ENCODE measurements around the gene RIPK1. TPM values are rescaled to one million over a fixed set of nuclear protein-coding genes. Genes with fewer than 3 reads are reported as not detected.

The RIPK1 gene
- total and polyA plus RNA-seq, 10 of the 15 experiments (the other 5 are each of a cell fraction or from before 2014, with no cell fraction given), result 1.6 to 11.2 (median 6.3) TPM

DNA sequence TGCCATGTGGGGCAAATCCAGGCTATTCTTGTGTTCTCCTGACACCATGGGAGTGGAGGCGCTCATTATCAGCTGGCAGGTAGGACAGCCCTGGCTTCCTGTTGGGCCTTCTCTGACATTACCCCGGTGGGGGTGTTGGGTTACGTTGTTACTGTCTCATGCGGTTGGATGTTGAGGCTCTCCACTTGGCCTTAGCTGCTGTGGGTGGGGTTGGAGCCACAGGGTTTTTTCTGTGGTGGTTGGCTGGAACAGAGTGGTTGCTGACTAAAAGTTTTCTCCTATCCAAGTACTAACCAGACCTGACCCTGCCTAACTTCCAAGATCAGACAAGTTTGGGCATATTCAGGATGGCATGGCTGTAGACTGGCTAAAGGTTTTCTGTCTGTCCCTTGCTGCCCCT is 20.2 kb downstream of the RIPK1 start:
- RAD21 ChIA-PET (ENCODE audit: unreplicated experiment), result no interaction called here
- H4K20me1 ChIP-seq (ENCODE audit: control insufficient read depth, insufficient read depth), result no peaks in the 10 kb centered on the region
- CTCF ChIA-PET, result no interaction called here
- SMC1A ChIA-PET (ENCODE audit: uncharacterized antibody, unreplicated experiment), result no interaction called here
- H3K79me2 ChIP-seq (ENCODE audit: control insufficient read depth, insufficient read depth, low read length), result no peaks in the 10 kb centered on the region
- H3K9ac ChIP-seq (ENCODE audit: control insufficient read depth, insufficient read depth, low read length), result no peak overlapping the region
- TF ChIP-seq RELA (IDR thresholded peaks at IDR 0.05; ENCODE audit: borderline replicate concordance, partially characterized antibody) (no peak), POLR2AphosphoS2 (IDR thresholded peaks at IDR 0.05; ENCODE audit: low read depth, low read length) (no peak)
- TF ChIP-seq, protein P1, sequence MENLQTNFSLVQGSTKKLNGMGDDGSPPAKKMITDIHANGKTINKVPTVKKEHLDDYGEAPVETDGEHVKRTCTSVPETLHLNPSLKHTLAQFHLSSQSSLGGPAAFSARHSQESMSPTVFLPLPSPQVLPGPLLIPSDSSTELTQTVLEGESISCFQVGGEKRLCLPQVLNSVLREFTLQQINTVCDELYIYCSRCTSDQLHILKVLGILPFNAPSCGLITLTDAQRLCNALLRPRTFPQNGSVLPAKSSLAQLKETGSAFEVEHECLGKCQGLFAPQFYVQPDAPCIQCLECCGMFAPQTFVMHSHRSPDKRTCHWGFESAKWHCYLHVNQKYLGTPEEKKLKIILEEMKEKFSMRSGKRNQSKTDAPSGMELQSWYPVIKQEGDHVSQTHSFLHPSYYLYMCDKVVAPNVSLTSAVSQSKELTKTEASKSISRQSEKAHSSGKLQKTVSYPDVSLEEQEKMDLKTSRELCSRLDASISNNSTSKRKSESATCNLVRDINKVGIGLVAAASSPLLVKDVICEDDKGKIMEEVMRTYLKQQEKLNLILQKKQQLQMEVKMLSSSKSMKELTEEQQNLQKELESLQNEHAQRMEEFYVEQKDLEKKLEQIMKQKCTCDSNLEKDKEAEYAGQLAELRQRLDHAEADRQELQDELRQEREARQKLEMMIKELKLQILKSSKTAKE (IDR thresholded peaks at IDR 0.05; ENCODE audit: low read depth, poor library complexity, severe bottlenecking), result no peak
- in situ Hi-C loops (cut with MboI) (no loop called here), intact Hi-C loops (cut with micrococcal nuclease; ENCODE audit: unreplicated experiment) (no loop called here)
- H3K9me3 ChIP-seq (replicated peaks; ENCODE audit: control insufficient read depth, insufficient read depth, low read length), result no peaks in the 10 kb centered on the region
- DNase-seq (ENCODE audit: low read depth, low spot score) (no peak), FAIRE-seq (no peak), ATAC-seq (no peak)
- no peak overlapping the region for H3K4me2 ChIP-seq (ENCODE audit: control insufficient read depth, insufficient read depth)
- POLR2A ChIA-PET, result no interaction called here
- WGBS (ENCODE audit: insufficient coverage, insufficient replicate concordance, low lambda C conversion rate, missing lambda C conversion rate), result over 99% methylated on average over 4 of the region's 4 CpGs
- no peak overlapping the region for H3K27ac ChIP-seq (ENCODE audit: control insufficient read depth, insufficient read depth)
- no peaks in the 10 kb centered on the region for H3K4me1 ChIP-seq (ENCODE audit: control insufficient read depth, insufficient read depth, low read length)
- no peak overlapping the region for H3K4me3 ChIP-seq
- H3K27me3 ChIP-seq (replicated peaks in 1 of 2; ENCODE audit: control insufficient read depth in 2 of 2, insufficient read depth in 2 of 2, low read length in 1 of 2), result no peaks in the 10 kb centered on the region
- no TSS peak for BruUV-seq (replicated peaks)
- peaks cover 0 to 2% of the 10 kb centered on the region in 2 experiments; a peak in 3 of 4 replicates for H3K36me3 ChIP-seq (ENCODE audit: control insufficient read depth in 2 of 2, insufficient read depth in 2 of 2, low read length in 1 of 2)
- no peak overlapping the region for H2AFZ ChIP-seq (ENCODE audit: control insufficient read depth, low read depth, low read length)

DNA sequence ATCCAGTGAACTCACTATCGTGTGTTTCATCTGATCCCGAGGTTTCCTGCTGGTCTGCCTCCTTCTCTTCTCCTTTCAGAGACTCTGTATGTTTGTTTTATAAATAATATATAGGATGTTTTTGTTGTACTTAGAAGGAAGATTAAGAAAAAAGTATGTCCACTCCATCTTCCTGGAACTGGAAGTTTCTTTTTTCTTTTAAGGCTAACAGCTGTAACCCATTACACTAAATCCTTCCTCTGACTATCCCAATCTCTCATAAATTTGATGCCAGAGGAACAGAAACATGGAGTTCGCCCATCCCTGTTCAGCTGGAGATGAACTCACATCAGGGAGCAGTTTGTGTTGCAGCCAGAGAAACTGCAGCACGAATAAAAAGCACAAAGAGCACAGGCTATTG is 20.7 kb downstream of the RIPK1 start:
- ChIA-PET POLR2A (no interaction called here), RAD21 (ENCODE audit: unreplicated experiment) (no interaction called here), CTCF (interaction anchor here (0.7 to 0.9 kb wide), 2 partner anchors 10 to 162 kb away, joined by 3 to 4 read pairs; no protein-coding TSS in a partner anchor), SMC1A (ENCODE audit: uncharacterized antibody, unreplicated experiment) (no interaction called here)
- intact Hi-C loops (cut with micrococcal nuclease; ENCODE audit: unreplicated experiment) (no loop called here), in situ Hi-C loops (cut with MboI) (no loop called here)
- Histone ChIP-seq H3K4me3 (no peak overlapping the region), H3K36me3 (ENCODE audit: control insufficient read depth in 2 of 2, insufficient read depth in 2 of 2, low read length in 1 of 2) (peaks cover 0 to 2% of the 10 kb centered on the region in 2 experiments; a peak in 3 of 4 replicates), H3K4me2 (ENCODE audit: control insufficient read depth, insufficient read depth) (no peak overlapping the region), H2AFZ (ENCODE audit: control insufficient read depth, low read depth, low read length) (no peak overlapping the region), H3K27me3 (replicated peaks in 1 of 2; ENCODE audit: control insufficient read depth in 2 of 2, insufficient read depth in 2 of 2, low read length in 1 of 2) (no peaks in the 10 kb centered on the region), H3K79me2 (ENCODE audit: control insufficient read depth, insufficient read depth, low read length) (no peaks in the 10 kb centered on the region), H3K9me3 (replicated peaks; ENCODE audit: control insufficient read depth, insufficient read depth, low read length) (no peaks in the 10 kb centered on the region), H3K27ac (ENCODE audit: control insufficient read depth, insufficient read depth) (no peak overlapping the region), H4K20me1 (ENCODE audit: control insufficient read depth, insufficient read depth) (no peaks in the 10 kb centered on the region), H3K9ac (ENCODE audit: control insufficient read depth, insufficient read depth, low read length) (no peak overlapping the region), H3K4me1 (ENCODE audit: control insufficient read depth, insufficient read depth, low read length) (no peaks in the 10 kb centered on the region)
- WGBS (ENCODE audit: insufficient coverage, insufficient replicate concordance, low lambda C conversion rate, missing lambda C conversion rate), result 84% methylated on average over 4 of the region's 4 CpGs
- ATAC-seq (no peak), DNase-seq (ENCODE audit: low read depth, low spot score) (no peak), FAIRE-seq (no peak)
- BruUV-seq (replicated peaks), result no TSS peak
- no peak for TF ChIP-seq PAX5 (IDR thresholded peaks at IDR 0.05; ENCODE audit: borderline replicate concordance, low read depth, low read length)
- TF ChIP-seq ZSCAN29 (IDR thresholded peaks at IDR 0.05), result no peak
- TF ChIP-seq SMAD5 (IDR thresholded peaks at IDR 0.05; ENCODE audit: low read depth), result no peak
- TF ChIP-seq RBBP5 (conservative IDR thresholded peaks at IDR 0.05), result no peak
- TF ChIP-seq, protein P2, sequence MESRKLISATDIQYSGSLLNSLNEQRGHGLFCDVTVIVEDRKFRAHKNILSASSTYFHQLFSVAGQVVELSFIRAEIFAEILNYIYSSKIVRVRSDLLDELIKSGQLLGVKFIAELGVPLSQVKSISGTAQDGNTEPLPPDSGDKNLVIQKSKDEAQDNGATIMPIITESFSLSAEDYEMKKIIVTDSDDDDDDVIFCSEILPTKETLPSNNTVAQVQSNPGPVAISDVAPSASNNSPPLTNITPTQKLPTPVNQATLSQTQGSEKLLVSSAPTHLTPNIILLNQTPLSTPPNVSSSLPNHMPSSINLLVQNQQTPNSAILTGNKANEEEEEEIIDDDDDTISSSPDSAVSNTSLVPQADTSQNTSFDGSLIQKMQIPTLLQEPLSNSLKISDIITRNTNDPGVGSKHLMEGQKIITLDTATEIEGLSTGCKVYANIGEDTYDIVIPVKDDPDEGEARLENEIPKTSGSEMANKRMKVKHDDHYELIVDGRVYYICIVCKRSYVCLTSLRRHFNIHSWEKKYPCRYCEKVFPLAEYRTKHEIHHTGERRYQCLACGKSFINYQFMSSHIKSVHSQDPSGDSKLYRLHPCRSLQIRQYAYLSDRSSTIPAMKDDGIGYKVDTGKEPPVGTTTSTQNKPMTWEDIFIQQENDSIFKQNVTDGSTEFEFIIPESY (IDR thresholded peaks at IDR 0.05), result no peak
- TF ChIP-seq MTA2 (IDR thresholded peaks at IDR 0.05; ENCODE audit: low read depth), result no peak
- TF ChIP-seq MEF2A (IDR thresholded peaks at IDR 0.05; ENCODE audit: insufficient read depth, low read depth, low read length), result no peak

Measured in GM12878 (cell line).